ENCODE results near the gene TAF1C.

Gene TAF1C

DNA sequence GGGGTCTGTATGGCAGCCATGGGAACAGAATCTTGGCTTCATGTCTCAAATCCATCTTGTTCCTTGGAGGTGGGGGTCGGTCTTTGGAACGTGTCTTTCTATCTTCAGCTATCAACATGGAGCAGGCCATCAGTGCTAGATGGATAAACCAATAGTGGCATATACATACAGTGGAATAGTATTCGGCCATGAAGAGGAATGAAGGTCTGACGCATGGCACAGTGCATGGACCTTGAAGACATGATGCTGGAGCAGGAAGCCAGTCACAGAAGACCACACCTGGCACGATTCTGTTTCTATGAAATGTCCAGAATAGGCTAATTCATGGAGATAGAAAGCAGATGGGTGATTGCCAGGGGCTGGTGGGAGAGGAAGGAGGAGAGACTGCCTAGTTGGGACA is 45.2 kb upstream of the TAF1C start:
- TF ChIP-seq, protein P1, sequence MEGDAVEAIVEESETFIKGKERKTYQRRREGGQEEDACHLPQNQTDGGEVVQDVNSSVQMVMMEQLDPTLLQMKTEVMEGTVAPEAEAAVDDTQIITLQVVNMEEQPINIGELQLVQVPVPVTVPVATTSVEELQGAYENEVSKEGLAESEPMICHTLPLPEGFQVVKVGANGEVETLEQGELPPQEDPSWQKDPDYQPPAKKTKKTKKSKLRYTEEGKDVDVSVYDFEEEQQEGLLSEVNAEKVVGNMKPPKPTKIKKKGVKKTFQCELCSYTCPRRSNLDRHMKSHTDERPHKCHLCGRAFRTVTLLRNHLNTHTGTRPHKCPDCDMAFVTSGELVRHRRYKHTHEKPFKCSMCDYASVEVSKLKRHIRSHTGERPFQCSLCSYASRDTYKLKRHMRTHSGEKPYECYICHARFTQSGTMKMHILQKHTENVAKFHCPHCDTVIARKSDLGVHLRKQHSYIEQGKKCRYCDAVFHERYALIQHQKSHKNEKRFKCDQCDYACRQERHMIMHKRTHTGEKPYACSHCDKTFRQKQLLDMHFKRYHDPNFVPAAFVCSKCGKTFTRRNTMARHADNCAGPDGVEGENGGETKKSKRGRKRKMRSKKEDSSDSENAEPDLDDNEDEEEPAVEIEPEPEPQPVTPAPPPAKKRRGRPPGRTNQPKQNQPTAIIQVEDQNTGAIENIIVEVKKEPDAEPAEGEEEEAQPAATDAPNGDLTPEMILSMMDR (IDR thresholded peaks at IDR 0.05) = no peak
- no peak overlapping the region for H3K9ac ChIP-seq
- H2AFZ ChIP-seq = no peak overlapping the region
- no peaks in the 10 kb centered on the region for H3K4me1 ChIP-seq
- H3K4me2 ChIP-seq (ENCODE audit: low read length) = no peak overlapping the region
- H3K79me2 ChIP-seq = no peaks in the 10 kb centered on the region
- H3K9me3 ChIP-seq (ENCODE audit: control insufficient read depth, low read length) = no peaks in the 10 kb centered on the region
- no peaks in the 10 kb centered on the region for H3K27me3 ChIP-seq (ENCODE audit: control insufficient read depth, insufficient read depth, low read length)
- no peak overlapping the region for H3K27ac ChIP-seq
- H3K4me3 ChIP-seq (ENCODE audit: low read depth, low read length) = no peak overlapping the region
- H3K36me3 ChIP-seq (ENCODE audit: control insufficient read depth, insufficient read depth, low read length) = no peaks in the 10 kb centered on the region

GRCh38 chr16:84229471-84229870 is 42.6 kb upstream of the TAF1C start:
- H3K4me1 ChIP-seq = no peaks in the 10 kb centered on the region
- no peaks in the 10 kb centered on the region for H3K79me2 ChIP-seq
- no peak overlapping the region for H3K4me3 ChIP-seq (ENCODE audit: low read depth, low read length)
- H3K27me3 ChIP-seq (ENCODE audit: control insufficient read depth, insufficient read depth, low read length) = no peaks in the 10 kb centered on the region
- H2AFZ ChIP-seq = no peak overlapping the region
- H3K9ac ChIP-seq = no peak overlapping the region
- H3K9me3 ChIP-seq (ENCODE audit: control insufficient read depth, low read length) = no peaks in the 10 kb centered on the region
- no peak overlapping the region for H3K4me2 ChIP-seq (ENCODE audit: low read length)
- H3K27ac ChIP-seq = no peak overlapping the region
- TF ChIP-seq, protein P1 (IDR thresholded peaks at IDR 0.05) = no peak
- no peaks in the 10 kb centered on the region for H3K36me3 ChIP-seq (ENCODE audit: control insufficient read depth, insufficient read depth, low read length)

- Histone ChIP-seq H3K4me2 (ENCODE audit: low read length) (no peak overlapping the region), H3K79me2 (no peaks in the 10 kb centered on the region), H3K27ac (no peak overlapping the region), H2AFZ (no peak overlapping the region), H3K9ac (no peak overlapping the region), H3K36me3 (ENCODE audit: control insufficient read depth, insufficient read depth, low read length) (no peaks in the 10 kb centered on the region), H3K4me1 (no peaks in the 10 kb centered on the region), H3K27me3 (ENCODE audit: control insufficient read depth, insufficient read depth, low read length) (no peaks in the 10 kb centered on the region), H3K4me3 (ENCODE audit: low read depth, low read length) (no peak overlapping the region), H3K9me3 (ENCODE audit: control insufficient read depth, low read length) (no peaks in the 10 kb centered on the region)
- TF ChIP-seq, protein P1 (IDR thresholded peaks at IDR 0.05) = no peak
Measured at GRCh38 chr16:84228256-84228838, 41.5 kb upstream of the TAF1C start.

GRCh38 chr16:84227548-84227947 is 40.7 kb upstream of the TAF1C start:
- no peak overlapping the region for H3K9ac ChIP-seq
- H3K27me3 ChIP-seq (ENCODE audit: control insufficient read depth, insufficient read depth, low read length) = no peaks in the 10 kb centered on the region
- H3K9me3 ChIP-seq (ENCODE audit: control insufficient read depth, low read length) = no peaks in the 10 kb centered on the region

DNA sequence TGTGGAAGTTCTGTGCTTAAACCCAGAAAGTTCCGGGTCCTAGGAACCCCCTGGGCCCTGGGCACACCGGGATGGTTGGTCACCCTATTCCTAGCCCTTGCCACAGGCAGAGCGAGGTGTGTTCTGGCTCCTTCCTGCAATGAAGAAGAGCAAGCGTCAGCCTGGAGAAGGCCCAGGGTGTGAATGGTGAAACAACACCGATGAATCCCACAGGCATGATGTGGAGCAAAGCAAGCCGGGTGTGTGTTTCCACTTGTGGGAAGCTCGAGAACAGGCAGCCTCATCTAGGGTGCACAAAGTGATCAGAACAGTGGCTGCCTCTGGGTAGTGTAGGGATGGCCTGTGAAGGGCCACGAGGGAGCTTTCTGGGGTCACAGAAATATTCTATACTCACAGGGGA is 39.2 kb upstream of the TAF1C start:
- TF ChIP-seq, protein P1 (IDR thresholded peaks at IDR 0.05) = no peak
- H3K4me1 ChIP-seq = no peaks in the 10 kb centered on the region
- no peak overlapping the region for H3K9ac ChIP-seq
- no peak overlapping the region for H2AFZ ChIP-seq
- no peaks in the 10 kb centered on the region for H3K9me3 ChIP-seq (ENCODE audit: control insufficient read depth, low read length)
- no peaks in the 10 kb centered on the region for H3K27me3 ChIP-seq (ENCODE audit: control insufficient read depth, insufficient read depth, low read length)
- H3K79me2 ChIP-seq = no peaks in the 10 kb centered on the region
- no peak overlapping the region for H3K4me3 ChIP-seq (ENCODE audit: low read depth, low read length)
- no peak overlapping the region for H3K4me2 ChIP-seq (ENCODE audit: low read length)
- H3K36me3 ChIP-seq (ENCODE audit: control insufficient read depth, insufficient read depth, low read length) = no peaks in the 10 kb centered on the region
- no peak overlapping the region for H3K27ac ChIP-seq

More at GRCh38 chr16:84227548-84227947, 40.7 kb upstream of the TAF1C start:
- Histone ChIP-seq H3K27ac (no peak overlapping the region), H3K4me2 (ENCODE audit: low read length) (no peak overlapping the region), H3K79me2 (no peaks in the 10 kb centered on the region), H2AFZ (no peak overlapping the region), H3K4me1 (no peaks in the 10 kb centered on the region), H3K4me3 (ENCODE audit: low read depth, low read length) (no peak overlapping the region), H3K36me3 (ENCODE audit: control insufficient read depth, insufficient read depth, low read length) (no peaks in the 10 kb centered on the region)
- TF ChIP-seq, protein P1 (IDR thresholded peaks at IDR 0.05) = no peak
